Pancreas (tissue), 10 donors: ENCODE measurements around the gene TBL2. TPM values are rescaled to one million over a fixed set of nuclear protein-coding genes. Genes with fewer than 3 reads are reported as not detected.
"Not testable (repeated sequence)": the region's sequence is repeated elsewhere in the genome, so short reads cannot be mapped to it uniquely, and the experiment has no call there.

Experiments
- ATAC-seq, 4 donors: fragments of 200-7000 bp; cut with Tn5 transposase; one replicate each; pipeline versions ENCODE4 v1.8.0 to v1.9.1; 2020; ENCODE audit warnings: mild to moderate bottlenecking in 4 of 4, moderate library complexity in 4 of 4
- DNase-seq, 6 donors: peaks; one replicate each; pipeline ENCODE4 v3.0.0-alpha.2; 2020
- FAIRE-seq: peaks from 2 replicates; lab custom pipeline; 2012; peaks lifted over from hg19 to GRCh38; lab: Jason Lieb, UNC
- H3K27ac ChIP-seq, 4 donors: fragments of 200-600 bp; sonication (generic); 1 replicate in 3 of 4; 2 replicates in 1 of 4; pipeline versions ENCODE4 v1.5.0 to v1.8.0; 2020
- H3K27me3 ChIP-seq, 4 donors: fragments of 200-600 bp; one replicate each; pipeline ENCODE4 v1.8.0; 2021
- H3K36me3 ChIP-seq, 3 donors: fragments of 200-600 bp; sonication (generic) in 1 of 3; one replicate each; pipeline versions ENCODE4 v1.5.0 to v1.8.0; 2020 to 2021
- H3K4me1 ChIP-seq, 3 donors: fragments of 200-600 bp; one replicate each; pipeline ENCODE4 v1.8.0; 2021
- H3K4me3 ChIP-seq, 4 donors: fragments of 200-600 bp; sonication (generic) in 2 of 4; one replicate each; pipeline versions ENCODE4 v1.5.0 to v1.8.0; 2020 to 2021
- H3K9me3 ChIP-seq, 4 donors: fragments of 200-600 bp; one replicate each; pipeline ENCODE4 v1.8.0; 2021
- CTCF ChIP-seq, 4 donors: fragments of 200-600 bp; sonication (generic) in 3 of 4; IDR thresholded peaks; one replicate each; pipeline versions ENCODE4 v1.5.0 to v1.8.0; 2021; ENCODE audit warnings: antibody characterized with exemption in 4 of 4
- WGBS, 2 donors: extraction: QIAGEN DNeasy Blood & Tissue Kit; methylation state at CpG; one replicate each; pipeline ENCODE4 v1.1.7; 2013; 5-methylcytosine and 5-hydroxymethylcytosine counted together
- intact Hi-C, 3 donors: fragments of 100-400 bp; cut with DNase I; formaldehyde crosslinking; loops; one replicate each; pipeline versions ENCODE4 v1.11.1 to v1.14.2; 2022
- polyA plus RNA-seq, 2 donors: library from polyadenylated mRNA; stranded (reverse); fragments of 200-250 nt; gene quantifications; one replicate each; pipeline ENCODE4 v1.2.3, GENCODE V29; 2013
- total RNA-seq, 6 donors: library from RNA; stranded (reverse); fragmentation: NEBNext Ultra II Directional in 4 of 6; extraction: Animal tissue kit (Norgen Biotek cat#: 25700) in 4 of 6; gene quantifications; one replicate each; pipeline versions ENCODE4 v1.2.1 to v1.2.4, GENCODE V29; 2021 to 2023
- donor health status: healthy with polysubstance abuse.
- donor health status: DM: no; HTN: no; CAD: no; lungs with moderate emphysema.
- donor health status: DM: no; HTN: no; CAD: no.
- donor health status: control.
- donor health status: control.
- donor health status: Bipolar disorder and iron deficiency.
- donor health status: DM: yes; HTN: yes; CAD: no.
- donor health status: DM: no; HTN: no; CAD: no.
- donor health status: DM: no; HTN: no; CAD: no.
- donor health status: DM: yes; HTN: yes; CAD: no.

TBL2 gene
- total and polyA plus RNA-seq, 8 donors = 17.2 to 38.9 (median 27.0) TPM

- 83 to 84% methylated on average over 4 of the region's 4 CpGs for WGBS, 2 donors
- H3K27ac ChIP-seq = no peak overlapping the region
- intact Hi-C loops = no loop called here
- no peak for TF ChIP-seq CTCF (IDR thresholded peaks at IDR 0.05)
- no peak overlapping the region for H3K4me3 ChIP-seq
- no peaks in the 10 kb centered on the region for H3K36me3 ChIP-seq
- no peaks in the 10 kb centered on the region for H3K4me1 ChIP-seq
- no peaks in the 10 kb centered on the region for H3K27me3 ChIP-seq
- no peak for FAIRE-seq
- DNase-seq = no peak
- H3K9me3 ChIP-seq = no peaks in the 10 kb centered on the region
- ATAC-seq = peak in 2 of 4 donors; percentile 42 to 51
Measured at GRCh38 chr7:73618538-73618937, 40.2 kb upstream of the TBL2 start.

GRCh38 chr7:73617520-73617919 is 39.1 kb upstream of the TBL2 start:
- ATAC-seq, FAIRE-seq, intact Hi-C loops, DNase-seq, H3K4me3 ChIP-seq, H3K27ac ChIP-seq, H3K27me3 ChIP-seq, H3K4me1 ChIP-seq, H3K36me3 ChIP-seq, H3K9me3 ChIP-seq: not testable (repeated sequence)
- WGBS, 2 donors = 95% methylated on average over 9 of the region's 9 CpGs

- no peak for FAIRE-seq
- 74 to 76% methylated on average over 3 to 4 of the region's 4 CpGs for WGBS, 2 donors
- no peaks in the 10 kb centered on the region for H3K9me3 ChIP-seq
- no peak overlapping the region for H3K4me3 ChIP-seq
- H3K36me3 ChIP-seq = no peaks in the 10 kb centered on the region
- H3K27me3 ChIP-seq = no peaks in the 10 kb centered on the region
- ATAC-seq = no peak
- intact Hi-C loops = no loop called here
- H3K27ac ChIP-seq = no peak overlapping the region
- peaks cover 0 to 5% (median 4%) of the 10 kb centered on the region in 3 donors for H3K4me1 ChIP-seq
- DNase-seq = no peak
- TF ChIP-seq CTCF (IDR thresholded peaks at IDR 0.05) = no peak
Measured at GRCh38 chr7:73615886-73616285, 37.5 kb upstream of the TBL2 start.

- H3K4me1 ChIP-seq, H3K9me3 ChIP-seq, FAIRE-seq, H3K36me3 ChIP-seq, H3K27me3 ChIP-seq, DNase-seq, H3K27ac ChIP-seq, H3K4me3 ChIP-seq, intact Hi-C loops, ATAC-seq: not testable (repeated sequence)
- 90 to 95% methylated on average over 10 of the region's 10 CpGs for WGBS, 2 donors
Measured at GRCh38 chr7:73614937-73615336, 36.6 kb upstream of the TBL2 start.

- ATAC-seq = peak in 2 of 4 donors; percentile 29 to 45
Measured at GRCh38 chr7:73613954-73614735, 35.8 kb upstream of the TBL2 start.

More at GRCh38 chr7:73613954-73614735, 35.8 kb upstream of the TBL2 start:
- TF ChIP-seq CTCF (IDR thresholded peaks at IDR 0.05) = no peak
- Histone ChIP-seq H3K27me3 (no peaks in the 10 kb centered on the region), H3K9me3 (no peaks in the 10 kb centered on the region), H3K4me1 (peaks cover 0 to 5% (median 4%) of the 10 kb centered on the region in 3 donors), H3K36me3 (no peaks in the 10 kb centered on the region), H3K27ac (no peak overlapping the region), H3K4me3 (no peak overlapping the region)
- intact Hi-C loops = no loop called here
- DNase-seq (no peak), FAIRE-seq (no peak)
- 77 to 82% methylated on average over 14 of the region's 14 CpGs for WGBS, 2 donors
